ENCODE results near the gene EXOSC1. TPM values are rescaled to one million over a fixed set of nuclear protein-coding genes. Genes with fewer than 3 reads are reported as not detected.

The EXOSC1 gene, protein sequence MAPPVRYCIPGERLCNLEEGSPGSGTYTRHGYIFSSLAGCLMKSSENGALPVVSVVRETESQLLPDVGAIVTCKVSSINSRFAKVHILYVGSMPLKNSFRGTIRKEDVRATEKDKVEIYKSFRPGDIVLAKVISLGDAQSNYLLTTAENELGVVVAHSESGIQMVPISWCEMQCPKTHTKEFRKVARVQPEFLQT
- total RNA-seq (2014; rRNA removed; shearing (Covaris generic); ENCODE audit: low replicate concordance) = 30.8 and 47.1 TPM in 2 replicates

DNA sequence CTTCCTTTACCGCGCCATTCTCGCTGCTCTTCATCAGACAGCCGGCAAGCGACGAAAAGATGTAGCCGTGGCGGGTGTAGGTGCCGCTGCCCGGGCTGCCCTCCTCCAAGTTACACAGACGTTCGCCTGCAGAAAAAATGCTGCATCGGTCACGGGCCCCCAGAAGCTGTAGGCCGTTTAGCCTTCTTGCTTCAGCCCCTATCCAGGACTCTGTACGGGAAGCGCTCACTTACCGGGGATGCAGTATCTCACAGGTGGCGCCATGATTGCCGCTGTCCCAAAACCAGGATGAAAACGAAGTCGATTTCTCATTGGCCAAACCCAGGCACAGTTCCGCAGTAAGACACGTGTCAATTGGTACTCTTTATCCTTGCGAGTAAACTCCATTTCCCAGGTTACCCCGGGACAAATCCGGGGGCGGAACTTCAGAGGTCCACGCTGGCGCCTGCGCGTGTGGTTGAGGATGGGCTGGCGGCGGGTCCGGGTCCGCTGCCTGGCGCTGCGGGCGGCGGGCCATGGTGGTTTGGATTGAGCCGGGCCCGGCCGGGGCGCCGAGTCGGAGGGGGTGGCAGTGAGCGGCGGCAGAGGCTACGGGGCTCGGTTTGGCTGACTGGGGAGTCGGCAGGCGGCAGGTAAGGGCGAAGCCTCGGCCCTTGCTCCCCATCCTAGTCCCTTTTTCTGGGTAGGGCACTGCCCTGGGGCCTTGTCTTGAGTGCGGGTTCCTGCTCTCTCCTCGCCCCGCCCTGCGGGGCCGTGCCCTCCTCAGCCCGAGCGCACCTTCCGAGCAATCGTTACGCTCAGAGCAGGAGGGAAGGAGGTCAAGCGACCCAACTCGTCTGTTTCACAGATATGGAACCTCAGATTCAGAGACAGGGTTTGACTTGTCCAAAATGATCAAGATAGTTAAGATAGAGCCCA, at the start of gene EXOSC1, which contains the start of gene ZDHHC16:
Gene EXOSC1 (minus strand): TSS at position 285 of the 918 bp plus-strand sequence. CDS start 21 bp downstream, at position 264.
Gene ZDHHC16 (plus strand): TSS at position 454 of the 918 bp plus-strand sequence. CDS start 5,501 bp downstream, outside the sequence.
- Histone ChIP-seq H4K20me1 (ENCODE audit: insufficient read depth, low read depth, low read length) (no peaks in the 10 kb centered on the region), H3K27ac (ENCODE audit: low read length) (no peak within 1 kb of the TSS), H3K9me2 (replicated peaks; ENCODE audit: insufficient read depth, low read length) (no peaks in the 10 kb centered on the region), H3K79me2 (ENCODE audit: low read length) (peaks cover 51% of the 10 kb centered on the region), H3K9me3 (ENCODE audit: low read length) (no peaks in the 10 kb centered on the region), H3K9ac (ENCODE audit: low read length) (peak within 1 kb of the TSS; percentile 84), H3K4me3 (ENCODE audit: low read length) (peak within 1 kb of the TSS; percentile 74), H3K4me2 (ENCODE audit: low read depth, low read length, poor library complexity, severe bottlenecking) (peak within 1 kb of the TSS; percentile 87), H2AFZ (ENCODE audit: low read length) (peak within 1 kb of the TSS; percentile 81; the same call in 1 of the 2 replicates), H3K4me1 (ENCODE audit: low read length) (peaks cover 19% of the 10 kb centered on the region), H3K36me3 (ENCODE audit: insufficient read depth, low read length) (no peaks in the 10 kb centered on the region), H3K27me3 (ENCODE audit: low read length) (no peaks in the 10 kb centered on the region)
- DNase-seq = peak; percentile 94

DNA sequence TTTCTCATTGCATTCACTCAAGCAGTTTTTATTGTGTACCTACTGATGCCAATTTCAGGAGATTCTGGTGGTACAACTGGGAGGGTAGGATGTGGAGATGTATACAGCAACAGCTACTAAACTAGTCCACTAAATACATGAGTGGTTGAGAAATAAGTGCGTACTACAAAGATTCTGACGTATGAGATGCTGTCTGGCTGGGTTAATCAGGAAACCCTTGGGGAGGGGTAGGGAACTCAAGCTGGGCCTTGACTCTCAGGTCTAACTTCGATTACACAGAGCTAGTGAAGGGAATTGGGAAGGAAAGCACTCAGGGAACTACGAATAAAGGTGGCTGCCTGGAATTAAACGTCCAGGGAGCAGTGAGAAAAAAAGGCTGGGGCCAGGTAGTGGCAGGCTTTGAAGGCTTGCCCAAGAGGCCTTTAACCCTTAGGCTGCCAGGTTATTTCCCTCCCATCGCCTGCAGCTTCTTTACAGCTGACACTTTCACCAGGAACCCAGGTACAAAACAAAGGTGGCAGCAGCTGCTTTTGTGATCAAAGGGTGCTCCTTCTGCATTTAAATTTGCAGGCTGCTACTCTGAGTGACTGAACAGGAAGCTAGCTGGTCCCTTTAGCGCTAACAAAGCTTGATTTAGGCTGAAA, 49.2 kb upstream of the EXOSC1 start:
- no peaks in the 10 kb centered on the region for H3K9me3 ChIP-seq (ENCODE audit: low read length)
- no peaks in the 10 kb centered on the region for H3K27me3 ChIP-seq (ENCODE audit: low read length)
- no peak overlapping the region for H2AFZ ChIP-seq (ENCODE audit: low read length)
- no peaks in the 10 kb centered on the region for H3K9me2 ChIP-seq (replicated peaks; ENCODE audit: insufficient read depth, low read length)
- no peak overlapping the region for H3K4me3 ChIP-seq (ENCODE audit: low read length)
- no peak overlapping the region for H3K9ac ChIP-seq (ENCODE audit: low read length)
- H4K20me1 ChIP-seq (ENCODE audit: insufficient read depth, low read depth, low read length) = no peaks in the 10 kb centered on the region
- no peaks in the 10 kb centered on the region for H3K36me3 ChIP-seq (ENCODE audit: insufficient read depth, low read length)
- no peak overlapping the region for H3K27ac ChIP-seq (ENCODE audit: low read length)
- no peak for DNase-seq
- no peak overlapping the region for H3K4me2 ChIP-seq (ENCODE audit: low read depth, low read length, poor library complexity, severe bottlenecking)
- H3K79me2 ChIP-seq (ENCODE audit: low read length) = peaks cover 76% of the 10 kb centered on the region
- H3K4me1 ChIP-seq (ENCODE audit: low read length) = peaks cover 23% of the 10 kb centered on the region

GRCh38 chr10:97494151-97494550, 48.3 kb upstream of the EXOSC1 start:
- Histone ChIP-seq H2AFZ (ENCODE audit: low read length) (no peak overlapping the region), H3K9ac (ENCODE audit: low read length) (no peak overlapping the region), H3K4me1 (ENCODE audit: low read length) (peaks cover 16% of the 10 kb centered on the region), H4K20me1 (ENCODE audit: insufficient read depth, low read depth, low read length) (no peaks in the 10 kb centered on the region), H3K36me3 (ENCODE audit: insufficient read depth, low read length) (no peaks in the 10 kb centered on the region), H3K27ac (ENCODE audit: low read length) (no peak overlapping the region), H3K79me2 (ENCODE audit: low read length) (peaks cover 85% of the 10 kb centered on the region), H3K27me3 (ENCODE audit: low read length) (no peaks in the 10 kb centered on the region), H3K4me2 (ENCODE audit: low read depth, low read length, poor library complexity, severe bottlenecking) (no peak overlapping the region), H3K9me2 (replicated peaks; ENCODE audit: insufficient read depth, low read length) (no peaks in the 10 kb centered on the region), H3K9me3 (ENCODE audit: low read length) (no peaks in the 10 kb centered on the region), H3K4me3 (ENCODE audit: low read length) (no peak overlapping the region)
- no peak for DNase-seq

GRCh38 chr10:97490592-97490991, 44.8 kb upstream of the EXOSC1 start:
- Histone ChIP-seq H3K36me3 (ENCODE audit: insufficient read depth, low read length) (no peaks in the 10 kb centered on the region), H3K9ac (ENCODE audit: low read length) (no peak overlapping the region)

GRCh38 chr10:97485647-97486281, 40.0 kb upstream of the EXOSC1 start:
- DNase-seq = no peak
- Histone ChIP-seq H3K9me2 (replicated peaks; ENCODE audit: insufficient read depth, low read length) (no peaks in the 10 kb centered on the region), H3K27ac (ENCODE audit: low read length) (no peak overlapping the region), H2AFZ (ENCODE audit: low read length) (no peak overlapping the region), H4K20me1 (ENCODE audit: insufficient read depth, low read depth, low read length) (no peaks in the 10 kb centered on the region), H3K9me3 (ENCODE audit: low read length) (no peaks in the 10 kb centered on the region), H3K9ac (ENCODE audit: low read length) (no peak overlapping the region), H3K27me3 (ENCODE audit: low read length) (no peaks in the 10 kb centered on the region), H3K4me2 (ENCODE audit: low read depth, low read length, poor library complexity, severe bottlenecking) (no peak overlapping the region), H3K79me2 (ENCODE audit: low read length) (peaks cover 52% of the 10 kb centered on the region), H3K36me3 (ENCODE audit: insufficient read depth, low read length) (no peaks in the 10 kb centered on the region), H3K4me3 (ENCODE audit: low read length) (no peak overlapping the region), H3K4me1 (ENCODE audit: low read length) (no peaks in the 10 kb centered on the region)

More at GRCh38 chr10:97490592-97490991, 44.8 kb upstream of the EXOSC1 start:
- H4K20me1 ChIP-seq (ENCODE audit: insufficient read depth, low read depth, low read length) = no peaks in the 10 kb centered on the region
- no peak for DNase-seq
- H2AFZ ChIP-seq (ENCODE audit: low read length) = no peak overlapping the region
- no peaks in the 10 kb centered on the region for H3K9me2 ChIP-seq (replicated peaks; ENCODE audit: insufficient read depth, low read length)
- H3K9me3 ChIP-seq (ENCODE audit: low read length) = no peaks in the 10 kb centered on the region
- no peak overlapping the region for H3K4me2 ChIP-seq (ENCODE audit: low read depth, low read length, poor library complexity, severe bottlenecking)
- H3K4me1 ChIP-seq (ENCODE audit: low read length) = peaks cover 4% of the 10 kb centered on the region; the same call in 1 of the 2 replicates
- H3K27me3 ChIP-seq (ENCODE audit: low read length) = no peaks in the 10 kb centered on the region
- H3K4me3 ChIP-seq (ENCODE audit: low read length) = no peak overlapping the region
- no peak overlapping the region for H3K27ac ChIP-seq (ENCODE audit: low read length)
- peaks cover 89% of the 10 kb centered on the region for H3K79me2 ChIP-seq (ENCODE audit: low read length)

DNA sequence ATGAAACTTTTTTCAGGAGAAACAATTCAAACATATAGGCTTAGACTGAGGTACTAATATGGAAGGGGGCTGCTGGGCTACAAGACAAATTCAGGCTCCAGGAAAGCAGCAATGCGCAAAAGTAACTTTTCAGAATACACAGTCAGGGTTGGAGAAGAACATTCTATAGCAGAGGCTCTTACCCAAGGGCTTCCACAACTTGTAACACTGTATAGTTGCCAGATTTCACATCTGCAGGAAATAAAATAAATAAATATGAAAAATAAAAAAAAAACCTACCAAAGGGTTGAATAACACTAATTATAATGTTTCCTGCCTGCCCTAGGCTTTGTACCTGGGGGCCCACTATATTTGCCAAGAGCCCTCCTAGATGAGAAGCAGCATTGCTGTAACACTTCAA, 38.1 kb upstream of the EXOSC1 start:
- Histone ChIP-seq H2AFZ (ENCODE audit: low read length) (no peak overlapping the region), H3K9me2 (replicated peaks; ENCODE audit: insufficient read depth, low read length) (no peaks in the 10 kb centered on the region), H4K20me1 (ENCODE audit: insufficient read depth, low read depth, low read length) (no peaks in the 10 kb centered on the region), H3K4me1 (ENCODE audit: low read length) (no peaks in the 10 kb centered on the region), H3K4me2 (ENCODE audit: low read depth, low read length, poor library complexity, severe bottlenecking) (no peak overlapping the region), H3K4me3 (ENCODE audit: low read length) (no peak overlapping the region), H3K36me3 (ENCODE audit: insufficient read depth, low read length) (peaks cover 11% of the 10 kb centered on the region; the same call in 1 of the 2 replicates), H3K9ac (ENCODE audit: low read length) (no peak overlapping the region), H3K79me2 (ENCODE audit: low read length) (peaks cover 33% of the 10 kb centered on the region), H3K27ac (ENCODE audit: low read length) (no peak overlapping the region), H3K9me3 (ENCODE audit: low read length) (no peaks in the 10 kb centered on the region), H3K27me3 (ENCODE audit: low read length) (no peaks in the 10 kb centered on the region)
- DNase-seq = no peak

DNA sequence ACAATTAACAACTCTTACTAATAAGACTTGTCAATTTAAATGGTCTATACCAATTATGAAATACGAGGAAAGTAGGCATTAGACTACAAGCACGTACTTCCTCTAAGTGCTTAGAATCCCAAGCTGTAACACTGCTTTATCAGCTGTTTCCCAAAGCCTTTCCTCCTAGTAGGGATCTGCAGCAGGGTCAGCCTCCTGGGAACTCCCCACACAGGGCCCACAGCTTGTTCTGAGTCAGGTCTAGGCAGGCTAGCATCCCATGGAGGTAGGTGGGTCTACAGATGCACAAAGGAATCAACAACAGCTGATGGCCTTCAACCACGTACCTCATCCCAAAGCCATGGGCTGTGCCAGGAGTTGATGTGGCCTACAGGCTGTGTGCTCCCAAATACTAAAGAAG, 37.7 kb upstream of the EXOSC1 start:
- no peak overlapping the region for H3K27ac ChIP-seq (ENCODE audit: low read length)
- H3K9me3 ChIP-seq (ENCODE audit: low read length) = no peaks in the 10 kb centered on the region
- H3K27me3 ChIP-seq (ENCODE audit: low read length) = no peaks in the 10 kb centered on the region
- no peak overlapping the region for H3K4me2 ChIP-seq (ENCODE audit: low read depth, low read length, poor library complexity, severe bottlenecking)
- H2AFZ ChIP-seq (ENCODE audit: low read length) = no peak overlapping the region
- H3K79me2 ChIP-seq (ENCODE audit: low read length) = peaks cover 29% of the 10 kb centered on the region
- no peak overlapping the region for H3K4me3 ChIP-seq (ENCODE audit: low read length)
- H4K20me1 ChIP-seq (ENCODE audit: insufficient read depth, low read depth, low read length) = no peaks in the 10 kb centered on the region
- H3K9ac ChIP-seq (ENCODE audit: low read length) = no peak overlapping the region
- no peaks in the 10 kb centered on the region for H3K9me2 ChIP-seq (replicated peaks; ENCODE audit: insufficient read depth, low read length)
- no peaks in the 10 kb centered on the region for H3K4me1 ChIP-seq (ENCODE audit: low read length)
- DNase-seq = no peak
- H3K36me3 ChIP-seq (ENCODE audit: insufficient read depth, low read length) = peaks cover 11% of the 10 kb centered on the region; the same call in 1 of the 2 replicates

All from Karpas-422 (cell line).